GM12878 (cell line): Measurements from ENCODE around the gene VWA7. TPM values are rescaled to one million over a fixed set of nuclear protein-coding genes. Genes with fewer than 3 reads are reported as not detected.

Source experiments
- ATAC-seq: fragments of 200-7000 bp; cut with Tn5 transposase; 3 replicates; pipeline ENCODE4 v1.9.1; 2020; ENCODE audit warnings: mild to moderate bottlenecking, moderate library complexity
- BruUV-seq: library from RNA; stranded (reverse); fragments of 400-500 nt; replicated peaks from 2 replicates; lab custom pipeline; 2021; lab: Mats Ljungman, UMichigan
- CTCF ChIA-PET: fragments of 300-600 bp; sonication (Branson Sonifier 250); formaldehyde crosslinking; extraction: SDS; loops from one replicate; lab custom pipeline; 2021; ENCODE audit warnings: inconsistent platforms; lab: Yijun Ruan, JAX
- POLR2A ChIA-PET: fragments of 350-600 bp; formaldehyde crosslinking; extraction: SDS; loops from one replicate; lab custom pipeline; 2021; ENCODE audit warnings: inconsistent platforms; lab: Charles Lee
- RAD21 ChIA-PET: fragments of 300-600 bp; sonication (Branson Sonifier 250); formaldehyde crosslinking; loops from one replicate; lab custom pipeline; 2023; ENCODE audit warnings: antibody characterized with exemption; ENCODE audit not compliant: unreplicated experiment; lab: Charles Lee
- SMC1A ChIA-PET: fragments of 300-600 bp; sonication (Branson Sonifier 250); formaldehyde crosslinking; loops from one replicate; lab custom pipeline; 2023; ENCODE audit not compliant: unreplicated experiment, uncharacterized antibody; lab: Charles Lee
- DNase-seq: peaks from one replicate; pipeline ENCODE4 v3.0.0-alpha.2; 2011; ENCODE audit warnings: low read depth, low spot score
- FAIRE-seq: peaks from 3 replicates; lab custom pipeline; 2011; peaks lifted over from hg19 to GRCh38; lab: Jason Lieb, UNC
- H2AFZ ChIP-seq: 2 replicates; pipeline ENCODE4 v1.6.0; 2011; ENCODE audit warnings: low read depth, low read length, control low read depth; ENCODE audit not compliant: control insufficient read depth
- H3K27ac ChIP-seq: 2 replicates; pipeline ENCODE4 v1.5.1; 2011; ENCODE audit warnings: control low read depth; ENCODE audit not compliant: control insufficient read depth, insufficient read depth
- H3K27me3 ChIP-seq, 2 experiments: replicated peaks in 1 of 2; 2 replicates each; pipeline versions ENCODE4 v1.6.0 to v1.6.1; 2011; ENCODE audit warnings: low read length in 1 of 2; ENCODE audit not compliant: control insufficient read depth in 2 of 2, insufficient read depth in 2 of 2
- H3K36me3 ChIP-seq, 2 experiments: 2 replicates each; pipeline ENCODE4 v1.5.1; 2011; ENCODE audit warnings: low read length in 1 of 2; ENCODE audit not compliant: control insufficient read depth in 2 of 2, insufficient read depth in 2 of 2
- H3K4me1 ChIP-seq: 2 replicates; pipeline ENCODE4 v1.6.1; 2011; ENCODE audit warnings: mild to moderate bottlenecking, low read length, moderate library complexity, mixed read lengths; ENCODE audit not compliant: control insufficient read depth, insufficient read depth
- H3K4me2 ChIP-seq: 2 replicates; pipeline ENCODE4 v1.6.0; 2011; ENCODE audit warnings: control low read depth; ENCODE audit not compliant: control insufficient read depth, insufficient read depth
- H3K4me3 ChIP-seq: fragments of 200-600 bp; sonication (generic); 2 replicates; pipeline ENCODE4 v1.5.1; 2016
- H3K79me2 ChIP-seq: 2 replicates; pipeline ENCODE4 v1.6.0; 2011; ENCODE audit warnings: low read length; ENCODE audit not compliant: control insufficient read depth, insufficient read depth
- H3K9ac ChIP-seq: 2 replicates; pipeline ENCODE4 v1.8.0; 2011; ENCODE audit warnings: low read length, control low read depth, mixed read lengths; ENCODE audit not compliant: control insufficient read depth, insufficient read depth
- H3K9me3 ChIP-seq: replicated peaks from 3 replicates; pipeline ENCODE4 v1.5.1; 2011; ENCODE audit warnings: mild to moderate bottlenecking, low read length; ENCODE audit not compliant: control insufficient read depth, insufficient read depth
- H4K20me1 ChIP-seq: 2 replicates; pipeline ENCODE4 v1.6.0; 2011; ENCODE audit not compliant: control insufficient read depth, insufficient read depth
- EGR1 ChIP-seq, 2 experiments: IDR thresholded peaks; 1 replicate in 1 of 2; 2 replicates in 1 of 2; pipeline ENCODE4 v1.6.1; 2011 to 2012; ENCODE audit warnings: low read depth in 2 of 2, low read length in 2 of 2, borderline replicate concordance in 1 of 2, mild to moderate bottlenecking in 1 of 2, moderate library complexity in 1 of 2
- GATAD2B ChIP-seq: fragments of 450-650 bp; conservative IDR thresholded peaks from 2 replicates; pipeline ENCODE4 v1.6.1; 2017; ENCODE audit warnings: low read depth, mild to moderate bottlenecking, moderate library complexity
- MEF2A ChIP-seq: IDR thresholded peaks from 2 replicates; pipeline ENCODE4 v1.6.1; 2011; ENCODE audit warnings: low read depth, mild to moderate bottlenecking, low read length, moderate library complexity; ENCODE audit not compliant: insufficient read depth
- POLR2AphosphoS2 ChIP-seq: IDR thresholded peaks from 2 replicates; pipeline ENCODE4 v1.6.1; 2011; ENCODE audit warnings: low read depth, mild to moderate bottlenecking, low read length, improper control_type of control experiment, moderate library complexity
- WGBS: methylation state at CpG from one replicate; pipeline ENCODE4 v1.1.6; 2016; ENCODE audit warnings: low lambda C conversion rate; ENCODE audit not compliant: insufficient replicate concordance, insufficient coverage; ENCODE audit errors: missing lambda C conversion rate; 5-methylcytosine and 5-hydroxymethylcytosine counted together
- in situ Hi-C: fragments of 300-500 bp; cut with MboI; formaldehyde crosslinking; loops from 9 replicates; pipeline ENCODE4 v1.14.3; 2018; ENCODE audit warnings: mixed read lengths
- intact Hi-C: fragments of 100-400 bp; cut with micrococcal nuclease; formaldehyde crosslinking; loops from one replicate; pipeline ENCODE4 v1.14.2; 2022; ENCODE audit not compliant: unreplicated experiment
- polyA plus RNA-seq, 11 experiments: library from polyadenylated mRNA; depleted of rRNA in 4 of 11; unstranded in 6 of 11; stranded (reverse) in 5 of 11; fragments of >200 nt; fragmentation: Nextera tagmentation in 4 of 11; fragmentation: Illumina TruSeq in 1 of 11; extraction: Ambion mirVana in 4 of 11; extraction: Trizol in 1 of 11; gene quantifications; 1 replicate in 1 of 11; 2 replicates in 10 of 11; pipeline versions ENCODE4 v1.2.1 to v1.2.3, GENCODE V29; 2011 to 2016; ENCODE audit warnings: inconsistent platforms in 2 of 11, missing spikeins in 2 of 11, low read depth in 1 of 11
- total RNA-seq, 4 experiments: library from RNA; depleted of rRNA in 3 of 4; stranded (reverse); fragments of >200 nt in 3 of 4; fragmentation: Illumina TruSeq in 1 of 4; extraction: Trizol in 1 of 4; gene quantifications; 2 replicates each; pipeline versions ENCODE4 v1.2.1 to v1.2.3, GENCODE V29; 2013 to 2021
- TF ChIP-seq, protein P1 (sequence below): fragments of 450-650 bp; IDR thresholded peaks from 2 replicates; pipeline ENCODE4 v1.6.1; 2018; ENCODE audit warnings: borderline replicate concordance, mild to moderate bottlenecking; ENCODE audit not compliant: partially characterized antibody
- TF ChIP-seq, protein P2 (sequence below): fragments of 450-650 bp; IDR thresholded peaks from 2 replicates; pipeline ENCODE4 v1.6.1; 2016; ENCODE audit warnings: mild to moderate bottlenecking, moderate library complexity, borderline replicate concordance

VWA7 gene
- total and polyA plus RNA-seq, 10 of the 15 experiments (the other 5 are each of a cell fraction or from before 2014, with no cell fraction given), result 0.11 to 3.1 (median 1.2) TPM; not detected in 1

DNA sequence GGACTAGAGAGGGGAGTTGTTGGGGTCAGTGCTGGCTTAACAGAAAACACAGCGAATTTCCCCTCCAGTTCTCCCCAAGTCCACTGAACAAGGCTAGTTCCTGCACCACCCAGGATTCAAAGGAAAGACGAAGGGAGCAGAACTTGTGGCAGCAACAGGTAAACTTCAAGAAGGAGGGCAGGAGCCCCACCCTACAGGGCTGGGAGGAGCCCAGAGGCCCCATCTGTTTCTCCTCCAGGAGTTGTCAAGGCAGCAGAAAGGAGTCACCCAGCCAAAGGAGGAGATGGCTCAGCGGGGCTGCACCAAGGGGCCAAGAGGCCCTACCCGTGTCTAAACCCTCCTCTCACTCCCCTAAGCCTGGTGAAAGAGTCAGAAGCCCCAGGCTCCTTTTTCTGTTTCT is 12.9 kb downstream of the VWA7 start:
- ATAC-seq (no peak), FAIRE-seq (no peak), DNase-seq (no peak)
- TSS peak; percentile 67 for BruUV-seq
- ChIA-PET RAD21 (interaction anchor here (1.0 kb wide), 1 partner anchor 66 kb away, joined by 3 read pairs; no protein-coding TSS in a partner anchor), CTCF (no interaction called here), SMC1A (no interaction called here), POLR2A (no interaction called here)
- H3K4me1 ChIP-seq, result no peaks in the 10 kb centered on the region
- no peaks in the 10 kb centered on the region for H3K27me3 ChIP-seq
- intact Hi-C loops, result no loop called here
- H4K20me1 ChIP-seq, result no peaks in the 10 kb centered on the region
- in situ Hi-C loops, result no loop called here
- TF ChIP-seq POLR2AphosphoS2 (no peak), GATAD2B (no peak), MEF2A (no peak)
- no peaks in the 10 kb centered on the region; a peak in 2 of 4 replicates for H3K36me3 ChIP-seq
- H2AFZ ChIP-seq, result no peak overlapping the region
- no peak overlapping the region for H3K4me2 ChIP-seq
- H3K9me3 ChIP-seq, result no peaks in the 10 kb centered on the region
- H3K27ac ChIP-seq, result no peak overlapping the region
- WGBS, result 57% methylated on average over 4 of the region's 4 CpGs
- H3K9ac ChIP-seq, result no peak overlapping the region
- H3K79me2 ChIP-seq, result no peaks in the 10 kb centered on the region
- no peak overlapping the region for H3K4me3 ChIP-seq

DNA sequence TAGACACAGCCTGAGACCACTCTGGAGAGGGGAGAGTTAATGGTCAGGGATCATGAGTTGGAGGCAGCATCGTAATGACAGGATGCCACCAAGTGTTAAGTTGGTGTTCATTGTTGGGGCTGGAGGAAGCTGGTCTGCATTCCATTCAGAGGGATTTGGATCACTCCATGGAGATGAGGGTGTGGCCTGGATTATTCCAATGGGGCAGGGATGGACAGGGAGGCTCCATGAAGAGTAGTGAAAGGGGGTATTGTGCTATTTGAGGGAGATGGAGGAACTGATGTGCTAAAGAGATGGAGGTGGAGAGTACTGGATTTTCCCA is 13.5 kb downstream of the VWA7 start:
- WGBS, result 100% methylated on average over 1 of the region's 1 CpG
- CTCF ChIA-PET, result no interaction called here
- H2AFZ ChIP-seq, result no peak overlapping the region
- RAD21 ChIA-PET, result no interaction called here
- no peak overlapping the region for H3K4me2 ChIP-seq
- H3K9ac ChIP-seq, result no peak overlapping the region
- intact Hi-C loops (no loop called here), in situ Hi-C loops (no loop called here)
- H3K79me2 ChIP-seq, result no peaks in the 10 kb centered on the region
- no peaks in the 10 kb centered on the region for H4K20me1 ChIP-seq
- no peaks in the 10 kb centered on the region for H3K4me1 ChIP-seq
- DNase-seq, result no peak
- H3K36me3 ChIP-seq, result no peaks in the 10 kb centered on the region; a peak in 2 of 4 replicates
- no TSS peak for BruUV-seq
- FAIRE-seq, result no peak
- SMC1A ChIA-PET, result no interaction called here
- no peak overlapping the region for H3K27ac ChIP-seq
- no peak overlapping the region for H3K4me3 ChIP-seq
- no peak for TF ChIP-seq EGR1 (IDR thresholded peaks at IDR 0.05; ENCODE audit: borderline replicate concordance in 1 of 2, low read depth in 2 of 2, low read length in 2 of 2)
- TF ChIP-seq, protein P1, sequence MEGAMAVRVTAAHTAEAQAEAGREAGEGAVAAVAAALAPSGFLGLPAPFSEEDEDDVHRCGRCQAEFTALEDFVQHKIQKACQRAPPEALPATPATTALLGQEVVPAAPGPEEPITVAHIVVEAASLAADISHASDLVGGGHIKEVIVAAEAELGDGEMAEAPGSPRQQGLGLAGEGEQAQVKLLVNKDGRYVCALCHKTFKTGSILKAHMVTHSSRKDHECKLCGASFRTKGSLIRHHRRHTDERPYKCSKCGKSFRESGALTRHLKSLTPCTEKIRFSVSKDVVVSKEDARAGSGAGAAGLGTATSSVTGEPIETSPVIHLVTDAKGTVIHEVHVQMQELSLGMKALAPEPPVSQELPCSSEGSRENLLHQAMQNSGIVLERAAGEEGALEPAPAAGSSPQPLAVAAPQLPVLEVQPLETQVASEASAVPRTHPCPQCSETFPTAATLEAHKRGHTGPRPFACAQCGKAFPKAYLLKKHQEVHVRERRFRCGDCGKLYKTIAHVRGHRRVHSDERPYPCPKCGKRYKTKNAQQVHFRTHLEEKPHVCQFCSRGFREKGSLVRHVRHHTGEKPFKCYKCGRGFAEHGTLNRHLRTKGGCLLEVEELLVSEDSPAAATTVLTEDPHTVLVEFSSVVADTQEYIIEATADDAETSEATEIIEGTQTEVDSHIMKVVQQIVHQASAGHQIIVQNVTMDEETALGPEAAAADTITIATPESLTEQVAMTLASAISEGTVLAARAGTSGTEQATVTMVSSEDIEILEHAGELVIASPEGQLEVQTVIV, result peak; percentile 2
- TF ChIP-seq, protein P2, sequence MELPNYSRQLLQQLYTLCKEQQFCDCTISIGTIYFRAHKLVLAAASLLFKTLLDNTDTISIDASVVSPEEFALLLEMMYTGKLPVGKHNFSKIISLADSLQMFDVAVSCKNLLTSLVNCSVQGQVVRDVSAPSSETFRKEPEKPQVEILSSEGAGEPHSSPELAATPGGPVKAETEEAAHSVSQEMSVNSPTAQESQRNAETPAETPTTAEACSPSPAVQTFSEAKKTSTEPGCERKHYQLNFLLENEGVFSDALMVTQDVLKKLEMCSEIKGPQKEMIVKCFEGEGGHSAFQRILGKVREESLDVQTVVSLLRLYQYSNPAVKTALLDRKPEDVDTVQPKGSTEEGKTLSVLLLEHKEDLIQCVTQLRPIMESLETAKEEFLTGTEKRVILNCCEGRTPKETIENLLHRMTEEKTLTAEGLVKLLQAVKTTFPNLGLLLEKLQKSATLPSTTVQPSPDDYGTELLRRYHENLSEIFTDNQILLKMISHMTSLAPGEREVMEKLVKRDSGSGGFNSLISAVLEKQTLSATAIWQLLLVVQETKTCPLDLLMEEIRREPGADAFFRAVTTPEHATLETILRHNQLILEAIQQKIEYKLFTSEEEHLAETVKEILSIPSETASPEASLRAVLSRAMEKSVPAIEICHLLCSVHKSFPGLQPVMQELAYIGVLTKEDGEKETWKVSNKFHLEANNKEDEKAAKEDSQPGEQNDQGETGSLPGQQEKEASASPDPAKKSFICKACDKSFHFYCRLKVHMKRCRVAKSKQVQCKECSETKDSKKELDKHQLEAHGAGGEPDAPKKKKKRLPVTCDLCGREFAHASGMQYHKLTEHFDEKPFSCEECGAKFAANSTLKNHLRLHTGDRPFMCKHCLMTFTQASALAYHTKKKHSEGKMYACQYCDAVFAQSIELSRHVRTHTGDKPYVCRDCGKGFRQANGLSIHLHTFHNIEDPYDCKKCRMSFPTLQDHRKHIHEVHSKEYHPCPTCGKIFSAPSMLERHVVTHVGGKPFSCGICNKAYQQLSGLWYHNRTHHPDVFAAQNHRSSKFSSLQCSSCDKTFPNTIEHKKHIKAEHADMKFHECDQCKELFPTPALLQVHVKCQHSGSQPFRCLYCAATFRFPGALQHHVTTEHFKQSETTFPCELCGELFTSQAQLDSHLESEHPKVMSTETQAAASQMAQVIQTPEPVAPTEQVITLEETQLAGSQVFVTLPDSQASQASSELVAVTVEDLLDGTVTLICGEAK, result no peak
- TF ChIP-seq, all 136 proteins: peak for 1
- ATAC-seq, result no peak
- POLR2A ChIA-PET, result no interaction called here
- Histone ChIP-seq H3K9me3 (no peaks in the 10 kb centered on the region), H3K27me3 (no peaks in the 10 kb centered on the region)
